22Rv1 (cell line): ENCODE measurements around the gene ADGRG2.

ENCODE experiments used
- H3K27ac ChIP-seq: fragments of 450-650 bp; 2 replicates; pipeline ENCODE4 v1.5.1; 2017
- CTCF ChIP-seq: fragments of 450-650 bp; IDR thresholded peaks from 2 replicates; pipeline ENCODE4 v1.5.1; 2017; ENCODE audit warnings: mild to moderate bottlenecking
- ZFX ChIP-seq: fragments of 450-650 bp; IDR thresholded peaks from 2 replicates; pipeline ENCODE4 v1.6.1; 2017; ENCODE audit warnings: antibody characterized with exemption, borderline replicate concordance

Gene ADGRG2

GRCh38 chrX:19063030-19063429 lies 59.2 kb downstream of the ADGRG2 start:
- TF ChIP-seq ZFX (no peak), CTCF (no peak)

GRCh38 chrX:19059067-19059466 lies 63.2 kb downstream of the ADGRG2 start:
- no peak for TF ChIP-seq CTCF
- no peak for TF ChIP-seq ZFX
- H3K27ac ChIP-seq: no peak overlapping the region

More at GRCh38 chrX:19063030-19063429, 59.2 kb downstream of the ADGRG2 start:
- H3K27ac ChIP-seq: no peak overlapping the region

- H3K27ac ChIP-seq: no peak overlapping the region
- no peak for TF ChIP-seq ZFX
- TF ChIP-seq CTCF: no peak
Measured at GRCh38 chrX:19057856-19058255, 64.4 kb downstream of the ADGRG2 start.

- TF ChIP-seq ZFX: no peak
- no peak for TF ChIP-seq CTCF
- no peak overlapping the region for H3K27ac ChIP-seq
Measured at GRCh38 chrX:19049110-19049509, 73.2 kb downstream of the ADGRG2 start.

- TF ChIP-seq CTCF (no peak), ZFX (no peak)
- no peak overlapping the region for H3K27ac ChIP-seq
Measured at GRCh38 chrX:19046343-19047215, 75.7 kb downstream of the ADGRG2 start.

GRCh38 chrX:19040373-19040772 lies 81.9 kb downstream of the ADGRG2 start:
- no peak overlapping the region for H3K27ac ChIP-seq
- TF ChIP-seq ZFX (no peak), CTCF (peak; percentile 39)

GRCh38 chrX:19034025-19034424 lies 88.2 kb downstream of the ADGRG2 start:
- H3K27ac ChIP-seq: no peak overlapping the region
- no peak for TF ChIP-seq ZFX
- no peak for TF ChIP-seq CTCF
